ENCODE measurements around the gene RNASE13. TPM values are rescaled to one million over a fixed set of nuclear protein-coding genes. Genes with fewer than 3 reads are reported as not detected.
"Not testable (repeated sequence)": the region's sequence is repeated elsewhere in the genome, so short reads cannot be mapped to it uniquely, and the experiment has no call there.

Gene RNASE13
- total RNA-seq, 1 donor from 2014 or later, result not detected

DNA sequence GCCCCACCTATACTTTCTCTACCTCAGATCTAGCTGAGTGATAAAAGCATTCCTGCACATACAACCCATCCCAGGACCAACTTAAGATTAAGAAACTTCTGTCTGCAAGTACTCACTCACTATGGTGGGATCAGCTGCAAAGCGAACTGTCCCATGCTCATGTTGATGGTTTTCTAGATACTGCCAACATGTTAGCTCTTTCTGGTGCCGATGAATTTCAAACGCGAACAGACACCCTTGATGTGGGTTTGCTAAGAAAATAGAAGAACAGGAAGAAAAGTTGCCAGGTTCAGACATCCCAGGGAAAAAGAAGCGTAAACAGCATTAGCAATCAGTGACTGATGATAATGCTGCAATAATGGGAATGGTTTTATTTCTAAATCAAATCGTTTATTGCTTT is 37.0 kb downstream of the RNASE13 start:
- no peak for FAIRE-seq
- no peak for DNase-seq (ENCODE audit: low spot score in 2 of 2)

GRCh38 chr14:20997115-20997514 is 37.5 kb downstream of the RNASE13 start:
- no peak for DNase-seq (ENCODE audit: low spot score in 2 of 2)
- FAIRE-seq, result no peak

DNA sequence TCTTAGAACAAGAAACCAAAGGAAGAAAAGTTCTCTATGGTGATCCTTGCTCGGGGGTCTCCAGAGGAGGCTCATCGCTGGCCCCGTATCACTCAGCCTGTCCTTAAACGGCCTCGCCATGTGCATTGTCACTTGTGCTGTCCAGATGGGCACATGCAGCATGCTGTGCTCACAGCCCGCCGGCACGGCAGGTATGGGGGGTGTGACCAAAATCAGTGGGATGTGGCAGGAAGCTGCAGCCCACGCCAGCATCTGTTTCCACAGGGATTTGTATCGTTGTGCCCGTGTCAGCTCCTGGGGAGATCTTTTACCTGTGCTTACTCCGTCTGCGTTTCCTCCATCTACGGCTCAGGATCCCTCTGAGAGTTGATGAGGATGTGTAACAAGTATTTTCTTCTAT is 38.1 kb downstream of the RNASE13 start:
- DNase-seq (ENCODE audit: low spot score in 2 of 2), result no peak
- FAIRE-seq, result no peak

- DNase-seq (ENCODE audit: low spot score in 2 of 2) (peak; percentile 71 to 87), FAIRE-seq (no peak)
Measured at GRCh38 chr14:20989787-20990600, 44.6 kb downstream of the RNASE13 start, which contains the start of gene METTL17. METTL17 (plus strand) TSS chr14:20989980; CDS start chr14:20990003, 23 bp downstream.

DNA sequence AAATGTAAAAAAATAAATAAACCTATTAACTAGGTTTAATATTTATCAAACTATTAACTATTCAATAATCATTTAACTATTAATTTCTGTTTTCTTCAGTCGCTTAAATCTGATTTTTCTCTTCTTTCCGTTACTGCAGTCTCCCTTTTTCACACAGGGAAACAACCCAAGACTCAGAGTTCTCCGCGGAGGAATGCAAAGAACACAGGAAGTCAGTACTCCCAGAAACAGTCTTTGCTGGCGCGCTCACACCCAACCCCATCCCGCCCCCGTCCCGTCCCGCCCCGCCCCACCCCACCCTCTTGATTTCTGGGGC is 45.2 kb downstream of the RNASE13 start:
- DNase-seq (ENCODE audit: low spot score in 2 of 2) (no peak), FAIRE-seq (no peak)

GRCh38 chr14:20988717-20989470 is 45.7 kb downstream of the RNASE13 start:
- FAIRE-seq (no peak), DNase-seq (ENCODE audit: low spot score in 2 of 2) (no peak)

DNA sequence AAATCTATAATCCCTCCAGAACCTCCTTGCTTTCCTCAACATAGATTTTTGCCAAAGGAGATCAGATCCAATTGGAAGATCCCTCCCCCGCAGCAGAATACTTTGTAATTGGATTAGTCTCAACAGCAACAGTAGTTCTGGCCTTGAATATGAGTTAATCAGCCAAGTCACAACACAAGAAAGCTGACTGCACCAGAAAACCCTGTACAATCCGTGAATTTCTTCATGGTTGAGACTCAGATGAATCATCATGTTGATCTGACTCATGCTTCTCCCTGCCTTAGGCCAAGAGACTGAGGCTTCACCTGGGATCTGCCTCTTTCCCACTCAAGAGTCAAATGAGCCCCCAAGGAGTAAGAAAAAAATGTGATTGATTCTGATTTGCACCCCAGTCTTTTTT is 47.8 kb downstream of the RNASE13 start:
- DNase-seq (ENCODE audit: low spot score in 2 of 2) (no peak), FAIRE-seq (no peak)

DNA sequence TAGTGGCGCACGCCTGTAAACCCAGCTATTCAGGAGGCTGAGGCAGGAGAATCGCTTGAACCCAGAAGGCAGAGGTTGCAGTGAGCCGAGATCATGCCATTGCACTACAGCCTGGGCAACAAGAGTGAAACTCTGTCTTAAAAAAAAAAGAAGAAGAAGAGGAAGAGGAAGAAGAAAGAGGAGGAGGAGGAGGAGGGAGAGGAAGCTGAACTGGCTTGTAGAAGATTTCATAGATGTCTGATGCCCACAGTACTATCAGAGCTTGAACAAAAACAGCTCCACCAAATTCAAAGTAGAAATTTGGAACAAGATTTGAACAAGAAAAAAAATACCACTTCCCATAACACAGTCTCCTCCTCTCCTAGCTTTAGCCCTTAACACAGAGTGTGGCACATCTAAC is 49.0 kb downstream of the RNASE13 start:
- not testable (repeated sequence) for FAIRE-seq; DNase-seq (ENCODE audit: low spot score in 2 of 2)

Other genes with a start within 250 kb of the RNASE13 start
- gene RNASE1, start 232.0 kb downstream of the RNASE13 start, total RNA-seq, result 12.2 TPM
- gene RNASE3, start 143.4 kb downstream of the RNASE13 start, total RNA-seq, result not detected
- not detected for gene RNASE2, start 79.3 kb downstream of the RNASE13 start, total RNA-seq
- 27.7 TPM for gene METTL17, start 44.8 kb downstream of the RNASE13 start, total RNA-seq
- not detected for gene SLC39A2, start 35.5 kb downstream of the RNASE13 start, total RNA-seq
- 92.9 TPM for gene NDRG2, start 9.7 kb downstream of the RNASE13 start, total RNA-seq
- not detected for gene TPPP2, start 4.6 kb downstream of the RNASE13 start, total RNA-seq
- gene RNASE7, start 7.6 kb upstream of the RNASE13 start, total RNA-seq, result not detected
- not detected for gene RNASE8, start 23.0 kb upstream of the RNASE13 start, total RNA-seq
- gene ARHGEF40, start 35.5 kb upstream of the RNASE13 start, total RNA-seq, result 11.4 TPM
- 6.9 TPM for gene ZNF219, start 63.8 kb upstream of the RNASE13 start, total RNA-seq
- not detected for gene TMEM253, start 66.3 kb upstream of the RNASE13 start, total RNA-seq
- gene OR5AU1, start 121.3 kb upstream of the RNASE13 start, total RNA-seq, result not detected
- gene HNRNPC, start 234.6 kb upstream of the RNASE13 start, total RNA-seq, result 614 TPM
- not detected for gene RPGRIP1, start 245.3 kb upstream of the RNASE13 start, total RNA-seq